OCI-LY1 (cell line): ENCODE data around the gene CMTM4.
A peak's percentile ranks its signal among the peaks of the same experiment; 100 is the strongest.

Experiments used
- H2AFZ ChIP-seq: fragments of 200-600 bp; sonication (generic), shearing (Covaris generic); 2 replicates; pipeline ENCODE4 v1.6.0; 2014; ENCODE audit warnings: antibody characterized with exemption, mild to moderate bottlenecking, low read length
- H3F3A ChIP-seq: fragments of 200-600 bp; sonication (generic), shearing (Covaris generic); 2 replicates; pipeline ENCODE4 v1.6.0; 2014; ENCODE audit warnings: mild to moderate bottlenecking, antibody characterized with exemption, low read length, moderate library complexity; ENCODE audit not compliant: insufficient read depth
- H3K27ac ChIP-seq: fragments of 200-600 bp; sonication (generic); 2 replicates; pipeline ENCODE4 v1.5.1; 2014; ENCODE audit warnings: low read length, mixed run types, mild to moderate bottlenecking, low read depth; ENCODE audit not compliant: poor library complexity, severe bottlenecking
- H3K27me3 ChIP-seq: fragments of 200-600 bp; sonication (generic); 2 replicates; pipeline ENCODE4 v1.6.0; 2014; ENCODE audit warnings: antibody characterized with exemption, mild to moderate bottlenecking, low read length, moderate library complexity; ENCODE audit not compliant: insufficient read depth
- H3K36me3 ChIP-seq: fragments of 200-600 bp; sonication (generic); 2 replicates; pipeline ENCODE4 v1.6.1; 2014; ENCODE audit warnings: mild to moderate bottlenecking, antibody characterized with exemption, low read length, moderate library complexity, mixed read lengths; ENCODE audit not compliant: insufficient read depth
- H3K4me1 ChIP-seq: fragments of 200-600 bp; sonication (generic); 2 replicates; pipeline ENCODE4 v1.5.1; 2014; ENCODE audit warnings: mild to moderate bottlenecking, low read length, moderate library complexity; ENCODE audit not compliant: insufficient read depth, severe bottlenecking
- H3K4me2 ChIP-seq: fragments of 200-600 bp; sonication (generic), shearing (Covaris generic); 2 replicates; pipeline ENCODE4 v1.6.1; 2014; ENCODE audit warnings: low read length
- H3K4me3 ChIP-seq: fragments of 200-600 bp; sonication (generic); 2 replicates; pipeline ENCODE4 v1.5.1; 2014; ENCODE audit warnings: low read length, low read depth, mild to moderate bottlenecking, mixed read lengths; ENCODE audit not compliant: poor library complexity, severe bottlenecking
- H3K79me2 ChIP-seq: fragments of 200-600 bp; shearing (Covaris generic); 2 replicates; pipeline ENCODE4 v1.6.1; 2016; ENCODE audit warnings: mixed run types, low read length, mixed read lengths; ENCODE audit not compliant: insufficient read depth
- H3K9ac ChIP-seq: fragments of 200-600 bp; sonication (generic), shearing (Covaris generic); 2 replicates; pipeline ENCODE4 v1.6.1; 2014; ENCODE audit warnings: mild to moderate bottlenecking, low read length, mixed read lengths
- H3K9me2 ChIP-seq: fragments of 200-600 bp; sonication (generic), shearing (Covaris generic); 2 replicates; pipeline ENCODE4 v1.6.1; 2014; ENCODE audit warnings: low read depth, mild to moderate bottlenecking, low read length, mixed read lengths
- H3K9me3 ChIP-seq: fragments of 200-600 bp; shearing (Covaris generic); 2 replicates; pipeline ENCODE4 v1.6.1; 2014; ENCODE audit warnings: low read length, mixed read lengths
- H4K20me1 ChIP-seq: fragments of 200-600 bp; sonication (generic), shearing (Covaris generic); 2 replicates; pipeline ENCODE4 v1.6.0; 2016; ENCODE audit warnings: mild to moderate bottlenecking, low read length; ENCODE audit not compliant: insufficient read depth
- EZH2 ChIP-seq: fragments of 200-600 bp; sonication (generic), shearing (Covaris generic); IDR thresholded peaks from 2 replicates; pipeline ENCODE4 v1.8.0; 2017; ENCODE audit warnings: borderline replicate concordance, mixed run types, mild to moderate bottlenecking, antibody characterized with exemption, low read length, moderate library complexity, mixed read lengths
- TF ChIP-seq, protein P1 (sequence below): fragments of 200-600 bp; sonication (generic), shearing (Covaris generic); IDR thresholded peaks from 2 replicates; pipeline ENCODE4 v1.5.1; 2017; ENCODE audit warnings: mild to moderate bottlenecking, antibody characterized with exemption, low read length, moderate library complexity, mixed read lengths

The CMTM4 gene

DNA sequence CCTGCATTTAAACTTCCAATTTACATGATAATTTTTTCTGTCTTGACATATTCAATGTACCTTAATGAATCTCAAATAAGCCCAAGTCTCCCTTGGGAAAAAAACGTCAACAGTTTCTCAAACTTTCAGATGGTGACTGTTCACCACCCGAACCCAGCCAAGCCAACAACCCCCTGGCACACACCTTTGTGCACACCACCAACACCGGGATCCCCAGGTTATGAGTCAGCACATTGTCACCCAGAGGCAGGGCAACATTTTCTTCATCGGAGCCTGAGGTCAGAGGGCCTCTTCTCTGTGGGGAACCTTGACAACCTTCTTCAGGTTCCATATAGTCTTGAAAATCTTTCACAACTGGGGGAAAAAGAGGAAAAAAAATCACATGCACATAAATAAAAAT lies 39.3 kb upstream of the CMTM4 start:
- no peak for TF ChIP-seq EZH2
- TF ChIP-seq, protein P1, sequence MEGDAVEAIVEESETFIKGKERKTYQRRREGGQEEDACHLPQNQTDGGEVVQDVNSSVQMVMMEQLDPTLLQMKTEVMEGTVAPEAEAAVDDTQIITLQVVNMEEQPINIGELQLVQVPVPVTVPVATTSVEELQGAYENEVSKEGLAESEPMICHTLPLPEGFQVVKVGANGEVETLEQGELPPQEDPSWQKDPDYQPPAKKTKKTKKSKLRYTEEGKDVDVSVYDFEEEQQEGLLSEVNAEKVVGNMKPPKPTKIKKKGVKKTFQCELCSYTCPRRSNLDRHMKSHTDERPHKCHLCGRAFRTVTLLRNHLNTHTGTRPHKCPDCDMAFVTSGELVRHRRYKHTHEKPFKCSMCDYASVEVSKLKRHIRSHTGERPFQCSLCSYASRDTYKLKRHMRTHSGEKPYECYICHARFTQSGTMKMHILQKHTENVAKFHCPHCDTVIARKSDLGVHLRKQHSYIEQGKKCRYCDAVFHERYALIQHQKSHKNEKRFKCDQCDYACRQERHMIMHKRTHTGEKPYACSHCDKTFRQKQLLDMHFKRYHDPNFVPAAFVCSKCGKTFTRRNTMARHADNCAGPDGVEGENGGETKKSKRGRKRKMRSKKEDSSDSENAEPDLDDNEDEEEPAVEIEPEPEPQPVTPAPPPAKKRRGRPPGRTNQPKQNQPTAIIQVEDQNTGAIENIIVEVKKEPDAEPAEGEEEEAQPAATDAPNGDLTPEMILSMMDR, result no peak
- no peaks in the 10 kb centered on the region for H3F3A ChIP-seq
- H3K4me2 ChIP-seq, result no peak overlapping the region
- no peaks in the 10 kb centered on the region for H3K9me3 ChIP-seq
- H3K4me3 ChIP-seq, result no peak overlapping the region
- H3K27me3 ChIP-seq, result no peaks in the 10 kb centered on the region
- no peaks in the 10 kb centered on the region for H3K9me2 ChIP-seq
- no peaks in the 10 kb centered on the region for H3K79me2 ChIP-seq
- no peaks in the 10 kb centered on the region for H4K20me1 ChIP-seq
- no peak overlapping the region for H2AFZ ChIP-seq
- H3K27ac ChIP-seq, result no peak overlapping the region
- H3K4me1 ChIP-seq, result no peaks in the 10 kb centered on the region
- H3K36me3 ChIP-seq, result peaks cover 84% of the 10 kb centered on the region
- no peak overlapping the region for H3K9ac ChIP-seq

DNA sequence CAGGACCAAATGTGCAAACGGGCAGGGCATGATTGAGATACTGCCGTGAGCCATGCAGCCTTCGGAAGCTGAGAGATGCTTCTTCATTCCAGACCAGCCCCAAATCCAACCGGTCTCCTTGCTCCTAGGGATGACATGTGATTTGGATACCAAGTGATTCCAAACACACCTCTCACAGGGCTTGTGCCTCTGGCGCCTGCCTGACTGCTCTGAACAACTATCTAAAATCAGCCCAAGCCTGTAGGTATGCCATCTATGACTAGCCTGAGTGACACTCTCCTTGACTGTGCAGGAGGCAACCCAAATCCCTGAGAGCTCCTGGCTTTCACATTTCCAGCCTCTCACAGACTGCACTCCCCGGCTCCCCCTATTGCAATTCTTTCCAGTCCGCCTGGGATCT lies 34.6 kb upstream of the CMTM4 start:
- Histone ChIP-seq H3K27ac (no peak overlapping the region), H3K9me3 (no peaks in the 10 kb centered on the region), H2AFZ (no peak overlapping the region), H3K9me2 (no peaks in the 10 kb centered on the region), H3K4me3 (no peak overlapping the region), H3K36me3 (peaks cover 69% of the 10 kb centered on the region), H3F3A (peaks cover 8% of the 10 kb centered on the region; the same call in 1 of the 2 replicates), H3K9ac (no peak overlapping the region), H3K79me2 (no peaks in the 10 kb centered on the region), H3K27me3 (no peaks in the 10 kb centered on the region), H3K4me2 (no peak overlapping the region), H3K4me1 (peaks cover 10% of the 10 kb centered on the region), H4K20me1 (no peaks in the 10 kb centered on the region)
- no peak for TF ChIP-seq EZH2
- TF ChIP-seq, protein P1, result no peak

DNA sequence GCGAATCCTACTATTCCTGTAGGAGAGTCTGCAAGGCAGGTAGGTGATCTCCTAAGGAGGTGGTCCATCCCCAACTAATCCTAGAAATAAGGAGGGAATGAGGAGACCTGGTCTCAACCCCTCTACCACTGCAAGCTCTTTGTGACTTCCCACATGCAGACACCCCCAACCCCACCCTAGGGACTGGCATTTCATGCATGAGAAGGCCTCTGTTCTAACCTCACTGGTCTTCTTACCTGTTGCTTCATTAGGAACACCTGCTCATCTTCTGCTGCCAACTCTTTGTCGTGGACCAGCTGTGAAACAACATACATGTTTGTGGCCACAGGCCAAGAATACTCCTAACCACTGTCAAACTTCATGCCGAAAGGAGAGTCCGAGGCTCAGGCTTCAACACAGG lies 32.3 kb upstream of the CMTM4 start:
- no peak overlapping the region for H3K9ac ChIP-seq
- peaks cover 8% of the 10 kb centered on the region; the same call in 1 of the 2 replicates for H3F3A ChIP-seq
- H3K36me3 ChIP-seq, result peaks cover 71% of the 10 kb centered on the region
- no peaks in the 10 kb centered on the region for H3K9me3 ChIP-seq
- no peaks in the 10 kb centered on the region for H4K20me1 ChIP-seq
- H2AFZ ChIP-seq, result no peak overlapping the region
- no peaks in the 10 kb centered on the region for H3K9me2 ChIP-seq
- peaks cover 10% of the 10 kb centered on the region for H3K4me1 ChIP-seq
- no peak overlapping the region for H3K4me3 ChIP-seq
- TF ChIP-seq EZH2, result no peak
- TF ChIP-seq, protein P1, result no peak
- no peaks in the 10 kb centered on the region for H3K27me3 ChIP-seq
- H3K27ac ChIP-seq, result peak overlapping the region; percentile 73
- no peaks in the 10 kb centered on the region for H3K79me2 ChIP-seq
- no peak overlapping the region for H3K4me2 ChIP-seq
